Activated CD4-positive, alpha-beta T cell treated with anti-CD3 and anti-CD28 coated beads for 4 hours (primary cell): Measurements from ENCODE around the gene TBL1XR1.

Source experiments
- DNase-seq, 2 donors: peaks; one replicate each; pipeline ENCODE4 v3.0.0-alpha.2; 2020

Gene TBL1XR1

DNA sequence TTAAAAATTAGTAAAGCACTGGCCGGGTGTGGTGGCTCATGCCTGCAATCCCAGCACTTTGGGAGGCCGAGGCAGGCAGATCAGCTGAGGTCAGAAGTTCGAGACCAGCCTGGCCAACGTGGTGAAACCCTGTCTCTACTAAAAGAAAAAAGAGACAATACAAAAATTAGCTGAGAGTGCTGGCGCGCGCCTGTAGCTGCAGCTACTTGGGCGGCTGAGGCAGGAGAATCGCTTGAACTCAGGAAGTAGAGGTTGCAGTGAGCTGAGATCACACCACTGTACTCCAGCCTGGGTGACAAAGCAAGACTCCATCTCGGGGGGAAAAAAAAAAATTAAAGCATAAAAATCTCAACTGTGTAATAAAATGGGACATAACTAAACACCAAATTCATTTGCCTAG, 58.1 kb downstream of the TBL1XR1 start:
- DNase-seq, result peak in 1 of 2 donors; percentile 15

DNA sequence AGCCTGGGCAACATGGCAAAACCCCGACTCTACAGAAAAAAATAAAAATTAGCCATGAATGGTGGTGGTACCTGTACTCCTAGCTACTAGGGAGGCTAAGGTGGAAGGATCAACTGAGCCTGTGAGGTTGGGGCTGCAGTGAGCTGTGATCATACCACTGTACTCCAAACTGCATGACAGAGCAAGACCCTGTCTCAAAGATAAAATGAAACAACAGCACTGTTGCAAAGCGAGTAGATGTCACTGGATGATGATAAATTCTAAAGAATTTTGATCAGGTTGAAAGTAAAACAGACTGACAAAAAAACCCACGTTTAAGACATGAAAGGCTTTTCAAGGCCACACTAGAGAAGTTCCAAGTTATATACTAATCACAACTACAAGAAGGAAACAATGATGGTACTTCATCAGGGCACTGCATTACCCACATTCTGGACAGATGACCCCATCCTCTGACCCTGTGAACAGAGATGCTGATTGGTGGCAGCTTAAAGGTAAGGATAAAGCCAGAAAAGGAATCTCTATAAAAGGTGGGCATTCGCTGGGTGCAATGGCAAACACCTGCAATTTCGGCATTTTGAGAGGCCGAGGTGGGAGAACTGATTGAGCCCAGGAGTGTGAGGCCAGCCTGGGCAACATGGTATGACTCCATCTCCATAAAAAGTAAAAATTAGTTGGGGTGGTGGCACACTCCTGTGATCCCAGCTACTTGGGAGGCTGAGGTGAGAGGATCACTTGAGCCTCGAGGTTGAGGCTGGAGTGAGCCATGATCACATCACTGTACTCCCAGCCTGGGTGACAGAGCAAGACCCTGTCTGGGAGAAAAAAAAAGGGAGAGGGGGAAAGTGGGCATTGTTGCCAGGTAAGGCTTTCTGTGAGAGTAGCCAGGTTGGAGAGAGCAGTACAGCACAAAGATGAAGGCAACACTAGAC, 59.2 kb downstream of the TBL1XR1 start:
- no peak for DNase-seq

DNA sequence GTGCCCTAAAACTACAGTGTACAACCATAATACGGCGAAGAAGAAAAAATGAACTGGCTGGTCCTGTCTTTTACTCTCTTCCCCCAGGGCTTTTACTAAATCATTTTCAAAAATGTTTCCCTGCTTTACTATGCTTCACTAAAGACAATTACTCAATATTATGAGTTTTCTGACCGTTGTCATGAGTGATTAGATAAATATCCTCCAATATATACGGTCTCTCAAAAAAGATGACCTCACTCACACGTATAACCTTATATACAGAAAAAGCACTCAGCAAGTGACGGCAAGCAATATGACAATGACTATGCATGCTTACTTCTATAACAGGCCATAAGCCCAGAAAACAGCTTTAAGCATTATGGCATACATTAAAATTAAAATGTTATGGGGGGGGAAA, 60.5 kb downstream of the TBL1XR1 start:
- no peak for DNase-seq

DNA sequence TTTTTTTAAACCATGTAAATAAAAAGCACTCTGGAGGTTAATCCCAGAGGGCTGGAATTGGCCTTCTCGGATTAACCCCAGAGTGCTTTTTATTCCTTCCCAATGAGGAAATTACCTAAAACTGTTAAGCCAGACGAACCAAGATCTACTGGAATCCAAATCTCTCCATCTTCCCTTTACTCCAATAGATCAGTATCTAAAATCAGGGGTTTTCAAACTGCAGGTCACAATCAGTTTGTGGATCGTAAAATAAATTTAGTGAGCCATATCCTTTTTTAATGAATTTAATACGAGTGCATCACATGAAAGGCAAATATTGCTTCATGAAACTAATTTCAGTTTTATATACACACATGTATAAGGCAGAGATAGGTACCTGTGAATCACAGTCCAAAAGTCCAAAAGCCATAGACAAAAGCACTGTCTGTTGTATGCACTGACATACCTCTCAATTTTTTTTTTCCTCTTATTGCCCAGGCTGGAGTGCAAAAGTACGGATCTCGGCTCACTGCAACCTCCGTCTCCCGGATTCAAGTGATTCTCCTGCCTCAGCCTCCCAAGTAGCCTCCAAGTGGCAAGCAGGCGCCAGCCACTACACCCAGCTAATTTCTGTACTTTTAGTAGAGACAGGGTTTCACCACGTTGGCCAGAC, 61.3 kb downstream of the TBL1XR1 start:
- no peak for DNase-seq

DNA sequence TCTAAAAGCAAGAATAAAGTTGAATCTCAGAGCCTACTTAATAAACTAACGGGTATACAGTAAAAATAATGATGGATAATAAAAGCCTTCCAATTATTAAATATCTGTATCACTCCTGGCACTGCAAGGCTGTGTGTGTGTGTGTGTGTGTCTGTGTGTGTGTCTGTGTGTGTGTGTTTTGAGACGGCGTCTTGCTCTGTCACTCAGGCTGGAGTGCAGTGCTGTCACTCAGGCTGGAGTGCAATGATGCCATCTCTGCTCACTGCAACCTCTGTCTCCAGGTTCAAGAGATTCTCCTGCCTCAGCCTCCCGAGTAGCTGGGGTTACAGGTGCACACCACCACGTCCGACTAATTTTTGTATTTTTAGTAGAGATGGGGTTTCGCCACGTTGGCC, 62.5 kb downstream of the TBL1XR1 start:
- DNase-seq, result no peak

DNA sequence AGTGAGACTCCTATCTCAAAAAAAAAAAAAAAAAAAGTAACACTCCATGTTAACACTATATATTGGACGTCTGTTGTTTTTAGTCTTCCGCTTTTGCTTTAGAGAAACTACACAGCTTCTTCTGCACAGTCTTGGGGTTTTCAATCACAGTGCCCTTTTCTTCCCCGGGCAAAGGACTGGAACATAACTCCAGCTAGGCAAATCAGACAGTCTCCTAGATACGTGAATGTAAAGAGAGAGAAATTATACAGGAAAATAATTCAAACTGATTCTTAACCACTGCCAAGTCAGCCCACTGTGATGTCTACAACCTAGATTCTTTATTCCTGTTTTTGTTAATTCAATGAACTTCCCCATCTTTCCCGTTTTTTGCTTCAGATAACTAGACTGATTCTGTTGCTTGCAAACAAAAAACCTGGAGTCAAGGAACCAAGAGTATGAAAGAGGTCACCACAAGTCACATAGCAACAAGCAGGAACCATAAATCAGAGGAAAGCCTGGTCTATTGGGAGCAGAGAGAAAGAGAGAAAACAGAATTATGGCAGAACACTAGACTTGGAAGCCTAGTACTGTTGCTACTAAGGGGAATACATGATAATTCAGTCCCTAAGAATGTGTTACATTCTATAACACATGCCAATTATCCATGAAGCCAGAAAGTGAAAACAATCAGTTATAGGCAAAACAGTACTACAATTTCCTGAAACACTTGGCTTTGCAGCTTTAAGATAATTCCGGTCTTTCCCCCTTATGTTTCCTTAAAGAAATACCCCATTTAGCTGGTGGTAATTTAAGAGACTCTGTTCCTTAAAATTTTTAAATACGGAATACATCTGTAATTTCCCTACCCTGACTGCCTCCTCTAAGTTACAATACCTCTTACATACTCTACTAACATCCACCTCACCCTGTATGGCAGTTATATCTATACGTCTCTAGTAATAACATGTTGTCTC, 63.1 kb downstream of the TBL1XR1 start:
- DNase-seq, result no peak

DNA sequence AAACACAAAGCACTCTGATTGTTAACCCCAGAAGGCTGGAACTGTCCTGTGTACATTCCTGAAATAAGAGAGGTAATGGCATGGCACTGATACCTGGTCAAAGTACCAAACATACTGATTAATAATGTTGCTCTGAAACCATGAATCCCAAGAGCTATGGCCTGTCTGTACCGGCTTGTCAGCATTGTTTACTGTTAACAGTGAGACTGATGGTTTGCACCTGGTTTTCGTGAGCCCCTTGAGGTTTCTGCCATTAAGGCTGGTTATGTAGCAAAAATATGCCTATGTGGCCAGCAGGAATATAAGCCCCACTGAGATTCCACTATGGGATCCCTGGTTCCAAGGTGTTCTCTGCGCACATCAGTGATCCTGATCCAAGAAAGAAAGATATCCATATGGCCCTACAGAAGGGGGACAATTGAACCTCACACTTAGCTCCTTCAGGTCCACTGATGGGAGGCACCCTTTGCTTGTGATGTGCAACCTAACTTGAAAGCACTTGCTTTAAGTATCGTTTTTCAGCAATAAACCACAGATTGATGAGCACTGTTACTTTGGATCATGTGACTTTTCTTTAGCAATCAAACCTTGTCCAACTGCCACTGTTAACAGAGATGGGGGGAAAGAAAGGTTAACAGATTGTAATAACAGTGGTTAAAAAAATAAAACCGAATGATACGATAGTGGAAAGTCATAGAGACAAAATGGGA, 65.2 kb downstream of the TBL1XR1 start:
- no peak for DNase-seq

DNA sequence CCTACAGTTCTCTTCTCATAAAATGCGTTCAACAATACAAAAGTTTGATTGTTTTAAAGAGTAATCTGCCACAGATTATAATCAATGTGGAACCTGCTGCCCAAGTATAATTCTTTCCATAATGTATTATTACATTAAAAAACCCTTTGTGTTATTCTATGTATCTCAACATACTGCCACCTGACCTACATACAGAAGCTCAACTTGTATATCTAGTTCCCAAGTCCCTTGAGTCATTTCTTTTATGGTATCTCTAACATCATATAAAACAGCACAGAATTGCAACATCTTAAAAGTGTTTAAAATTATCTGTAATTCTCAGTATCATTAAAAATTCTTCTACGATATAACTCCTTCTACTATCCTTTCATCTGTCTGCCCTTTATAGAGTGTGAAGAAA, 70.3 kb downstream of the TBL1XR1 start:
- no peak for DNase-seq

DNA sequence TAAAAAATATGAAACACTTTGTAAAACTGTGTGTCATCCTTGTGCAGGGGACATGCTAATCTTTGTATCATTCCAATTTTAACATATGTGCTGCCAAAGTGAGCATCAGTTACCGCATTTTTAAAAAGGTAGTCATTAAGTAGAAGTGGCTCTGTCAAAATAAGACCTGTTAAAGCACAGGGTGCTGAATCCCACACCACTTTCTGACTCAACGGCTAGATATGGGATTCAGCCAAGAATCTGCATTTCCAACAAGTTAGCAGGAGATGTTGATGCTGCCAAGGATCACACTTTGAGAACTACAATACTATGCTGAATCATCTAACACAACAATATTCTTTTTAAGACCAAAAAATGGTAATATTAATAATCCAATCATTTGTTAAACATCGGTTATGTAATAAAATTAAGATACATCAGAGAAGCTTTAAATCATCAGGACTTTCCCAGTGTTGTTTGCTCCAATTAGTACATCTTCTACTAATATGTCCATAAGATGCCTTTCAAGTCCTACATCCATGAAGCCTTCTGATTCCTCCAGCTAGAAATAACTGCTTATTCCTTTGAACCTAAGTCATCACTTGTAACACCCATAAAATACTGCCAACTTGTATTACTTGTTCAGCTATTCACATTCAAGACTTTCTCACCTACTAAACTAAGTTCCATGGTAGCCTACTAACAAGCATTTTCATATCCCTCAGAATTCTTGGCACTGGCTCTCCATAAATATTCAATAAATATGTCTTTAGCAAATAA, 71.1 kb downstream of the TBL1XR1 start:
- no peak for DNase-seq

DNA sequence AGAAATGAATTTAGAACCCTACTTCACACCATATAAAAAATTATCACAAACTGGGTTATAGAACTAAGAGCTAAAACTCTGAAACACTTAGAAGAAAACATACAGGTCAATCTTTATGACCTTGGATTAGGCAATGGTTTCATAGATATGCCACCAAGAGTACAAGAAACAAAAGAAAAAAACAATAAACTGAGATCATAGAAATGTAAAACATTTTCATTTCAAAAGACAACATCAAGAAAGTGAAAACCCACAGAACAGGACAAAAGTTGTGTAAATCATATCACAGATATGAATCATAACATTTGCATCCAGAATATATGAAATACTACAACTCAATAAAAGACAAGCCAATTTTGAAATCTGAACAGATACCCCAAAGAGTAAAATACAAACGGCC, 72.4 kb downstream of the TBL1XR1 start:
- no peak for DNase-seq

DNA sequence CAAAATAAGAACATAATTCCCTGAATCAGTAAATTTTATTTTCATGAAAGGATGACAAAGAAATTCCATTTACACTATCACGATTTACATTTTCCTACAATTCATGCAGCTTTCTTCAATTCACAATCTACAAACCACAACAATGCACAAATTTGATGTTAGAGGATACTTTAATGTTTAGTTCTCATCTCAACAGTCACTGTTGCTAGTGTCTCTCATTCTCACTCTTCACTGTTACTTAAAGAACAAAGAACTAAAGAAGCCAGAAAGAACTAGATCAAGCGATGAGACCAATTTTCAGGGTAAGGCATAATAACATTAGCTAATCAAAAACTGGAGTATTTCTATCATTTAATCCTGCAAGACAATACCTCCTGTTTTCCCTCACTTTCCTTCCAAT, 73.5 kb downstream of the TBL1XR1 start:
- no peak for DNase-seq

DNA sequence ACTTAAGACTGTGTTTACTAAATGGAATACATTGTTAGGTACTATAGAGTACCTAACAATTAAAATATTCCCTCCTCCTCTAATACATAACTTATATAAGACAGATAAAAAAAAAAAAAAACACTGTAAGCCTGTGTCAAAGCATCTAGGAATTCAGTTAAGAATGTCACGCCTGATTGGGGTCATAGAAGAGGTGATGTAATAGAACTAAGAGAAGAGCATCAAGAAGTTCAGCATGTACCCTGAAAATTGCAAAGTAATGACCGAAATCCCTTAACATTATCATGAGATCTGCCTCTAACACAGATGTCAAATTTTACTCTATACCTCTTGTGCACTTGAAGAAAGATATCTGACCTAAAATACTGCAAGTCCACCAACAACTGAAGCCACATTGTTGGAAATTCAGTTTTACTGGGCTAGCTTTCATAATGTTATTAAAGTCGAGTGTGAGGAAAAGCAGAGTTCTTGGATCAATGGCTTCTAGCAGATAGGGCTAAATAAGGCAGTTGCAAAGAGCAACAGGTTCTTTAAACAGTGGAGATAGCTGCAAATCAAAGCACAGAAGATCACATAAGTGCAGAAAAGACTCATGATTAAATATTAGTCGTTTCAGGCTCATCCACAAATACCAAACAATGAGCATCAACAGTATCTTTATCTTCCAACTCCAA, 75.0 kb downstream of the TBL1XR1 start:
- no peak for DNase-seq

DNA sequence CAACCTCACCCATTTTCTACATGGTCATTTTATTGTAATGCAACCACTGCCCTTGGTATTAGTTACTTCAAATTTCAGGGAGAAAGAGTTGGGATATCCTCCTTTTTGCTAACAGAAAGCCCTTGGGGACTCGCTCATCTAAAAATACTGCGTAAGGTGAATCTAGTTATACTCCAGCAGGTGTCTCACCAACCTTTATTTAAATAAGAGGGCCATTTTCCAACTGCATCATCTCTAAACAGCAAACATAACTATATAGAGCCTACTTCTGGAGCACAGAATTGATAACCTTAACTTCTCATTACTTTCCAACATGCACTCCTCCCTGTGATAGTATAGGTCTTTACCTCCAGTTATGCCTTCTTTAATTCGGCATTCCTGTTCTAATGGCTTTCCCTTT, 77.5 kb downstream of the TBL1XR1 start:
- no peak for DNase-seq

DNA sequence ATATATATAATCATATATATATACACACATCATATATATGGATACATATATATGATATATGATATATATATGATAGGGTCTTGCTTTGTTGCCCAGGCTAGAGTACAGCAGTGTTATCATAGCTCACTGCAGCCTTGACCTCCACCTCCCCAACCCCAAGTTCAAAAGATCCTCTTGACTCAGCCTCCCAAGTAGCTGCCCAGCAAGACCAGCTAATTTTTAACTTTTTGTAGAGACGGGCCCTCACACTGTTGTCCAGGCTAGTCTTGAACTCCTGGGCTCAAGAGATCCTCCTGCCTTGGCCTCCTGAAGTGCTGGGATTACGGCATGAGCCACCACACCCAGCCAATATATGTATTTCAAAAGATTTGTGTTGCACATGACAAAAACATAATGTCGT, 83.0 kb downstream of the TBL1XR1 start:
- DNase-seq, result no peak

DNA sequence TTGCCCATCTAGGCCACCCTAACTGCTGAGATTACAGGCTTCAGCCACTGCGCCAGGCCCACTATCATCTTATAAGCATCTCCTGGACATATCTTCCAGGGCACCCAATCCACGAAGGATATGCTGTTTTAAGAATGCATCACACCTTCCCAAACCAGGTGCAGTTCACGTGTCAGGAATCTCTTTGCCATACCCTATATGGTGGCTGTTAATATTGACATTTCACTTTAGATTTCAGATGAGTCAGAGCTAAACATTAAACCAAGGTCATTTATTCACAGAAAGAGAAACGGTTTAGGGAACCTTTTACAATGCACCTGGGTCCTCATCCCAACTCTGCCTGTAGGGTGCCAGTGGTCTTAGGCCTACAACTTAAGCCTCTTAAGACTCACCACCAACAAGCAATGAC, 85.7 kb downstream of the TBL1XR1 start:
- DNase-seq, result no peak

DNA sequence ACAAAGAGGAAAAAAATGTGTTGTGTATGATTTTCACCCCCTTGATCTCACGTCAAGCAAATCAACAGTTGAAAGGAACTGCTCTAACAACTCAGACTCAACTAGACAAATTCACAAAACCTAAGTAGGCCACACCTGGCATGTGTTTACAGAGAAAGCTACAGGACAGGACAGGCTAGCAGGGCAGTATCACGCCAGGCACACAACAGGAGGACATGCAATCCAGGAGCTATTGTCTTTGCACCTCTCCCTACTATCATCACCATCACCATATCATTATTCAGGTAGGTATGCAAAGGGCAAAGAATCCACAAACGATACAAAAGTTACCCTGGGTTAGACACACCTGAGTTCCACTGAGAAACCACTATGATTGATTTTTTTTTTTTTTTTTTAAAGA, 86.4 kb downstream of the TBL1XR1 start:
- DNase-seq, result no peak

DNA sequence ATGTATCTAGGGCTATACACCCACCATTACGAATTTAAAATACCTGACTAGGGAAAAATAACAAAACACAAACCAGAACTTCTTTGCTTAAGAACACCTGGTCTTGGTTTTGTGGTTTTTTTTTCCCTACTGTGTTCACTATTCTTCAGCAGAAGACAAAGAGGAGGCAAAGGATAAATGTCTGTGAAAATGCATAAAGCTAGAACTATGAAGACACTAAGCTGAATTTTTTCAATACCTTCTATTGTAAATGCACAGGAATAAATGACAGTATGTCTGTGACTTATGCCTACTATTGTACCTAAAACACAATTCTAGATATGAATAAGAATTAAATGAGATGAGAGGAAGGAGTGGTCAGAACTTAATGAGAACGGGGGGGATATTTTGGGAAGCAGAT, 86.9 kb downstream of the TBL1XR1 start:
- DNase-seq, result no peak

DNA sequence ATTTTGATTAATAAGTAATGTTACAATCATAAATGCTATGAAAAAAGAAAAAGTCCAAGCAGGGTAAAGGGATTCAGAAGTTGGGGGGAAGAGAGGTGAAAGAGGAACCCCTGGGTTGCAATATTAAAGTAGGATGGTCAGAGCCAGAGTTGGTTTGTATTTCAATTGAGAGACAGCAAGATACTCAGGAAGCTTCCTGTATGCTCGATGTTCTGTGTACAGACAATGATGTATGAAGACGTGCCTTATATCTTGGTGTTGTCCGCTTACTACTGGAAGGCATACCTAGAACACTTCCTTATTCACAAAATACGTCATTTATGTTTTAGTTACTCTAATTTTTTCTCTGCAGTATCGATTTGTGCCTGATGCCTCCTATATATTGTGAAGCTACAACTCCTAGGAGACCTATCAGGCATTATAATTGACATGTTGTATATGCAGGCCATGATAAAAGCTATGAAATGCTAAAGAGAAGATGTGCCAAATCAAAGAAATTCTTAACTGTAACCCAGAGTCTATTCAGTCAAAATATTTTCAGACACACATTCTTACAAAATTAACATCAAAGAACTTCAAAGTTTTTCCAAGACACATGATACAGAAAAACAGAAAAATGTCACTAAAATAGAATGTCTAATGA, 87.5 kb downstream of the TBL1XR1 start:
- DNase-seq, result no peak

DNA sequence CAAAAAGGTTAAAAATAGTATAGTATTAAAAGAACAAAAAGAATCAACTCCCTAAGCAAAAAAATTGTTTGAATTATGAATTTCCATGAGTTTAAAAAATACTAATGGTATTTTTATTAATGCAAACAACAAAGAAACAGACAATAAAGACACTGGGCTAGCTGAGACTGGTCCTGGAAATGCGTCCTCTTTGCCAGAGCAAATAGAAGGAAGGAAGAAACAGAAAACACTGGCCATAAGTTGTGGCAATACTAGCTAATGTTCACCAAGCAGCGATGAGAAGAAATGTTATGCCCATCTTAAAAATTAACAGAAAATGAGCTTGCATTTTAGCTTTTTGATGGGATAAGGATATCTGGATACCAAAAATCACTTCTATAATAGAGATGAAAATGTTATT, 88.6 kb downstream of the TBL1XR1 start:
- no peak for DNase-seq

DNA sequence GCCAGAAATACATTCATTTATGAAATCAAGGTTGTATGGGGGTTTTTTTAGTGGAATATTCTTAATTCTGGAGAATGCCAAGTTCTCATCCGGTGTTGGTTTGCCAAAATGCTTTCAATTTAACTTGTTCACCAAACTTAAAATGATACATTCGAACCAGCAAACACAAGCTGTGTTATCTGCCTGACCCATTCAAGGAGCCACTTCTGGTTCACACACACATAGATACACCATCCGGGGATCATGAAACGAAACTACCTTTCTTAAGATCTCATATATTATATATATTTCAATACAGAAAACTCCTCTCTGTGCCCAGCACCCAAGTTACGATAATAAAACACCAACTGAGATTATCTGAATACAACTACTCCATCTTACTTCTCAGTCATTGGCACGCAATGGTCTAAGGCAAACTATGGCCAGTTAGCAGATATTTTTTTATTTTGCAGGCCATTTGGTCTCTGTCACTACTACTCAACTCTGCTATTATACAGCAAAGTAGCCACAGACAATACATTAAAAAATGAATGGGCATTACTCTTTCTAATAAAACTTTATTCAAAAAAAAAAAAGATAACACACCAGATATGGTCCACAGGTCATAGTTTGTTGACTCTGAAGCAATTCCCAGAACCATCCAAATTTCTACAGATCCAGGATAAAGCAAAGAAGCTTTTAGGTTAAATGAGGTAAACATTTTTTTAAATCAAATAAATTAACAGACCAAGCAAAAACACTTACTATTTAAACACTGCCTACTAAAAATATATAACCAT, 89.6 kb downstream of the TBL1XR1 start:
- DNase-seq, result no peak
